K562 (cell line): ENCODE results near the gene ANAPC16. TPM values are rescaled to one million over a fixed set of nuclear protein-coding genes. Genes with fewer than 3 reads are reported as not detected.

ENCODE experiments used
- CGGBP1 ChIP-seq: fragments of 250-450 bp; sonication (Bioruptor Pico); IDR thresholded peaks from 2 replicates; pipeline ENCODE4 v1.9.0; 2021; ENCODE audit warnings: mild to moderate bottlenecking
- COPS2 ChIP-seq: fragments of 450-650 bp; conservative IDR thresholded peaks from 2 replicates; pipeline ENCODE4 v1.6.1; 2016; ENCODE audit warnings: mild to moderate bottlenecking, moderate library complexity
- DEAF1 ChIP-seq: fragments of 450-650 bp; formaldehyde crosslinking; IDR thresholded peaks from 2 replicates; pipeline ENCODE4 v1.4.0; 2020; ENCODE audit warnings: mild to moderate bottlenecking, moderate library complexity
- ELK3 ChIP-seq: fragments of 450-650 bp; formaldehyde crosslinking; IDR thresholded peaks from 2 replicates; pipeline ENCODE4 v1.4.0; 2020; ENCODE audit warnings: mild to moderate bottlenecking
- HDAC3 ChIP-seq: fragments of 450-650 bp; IDR thresholded peaks from 2 replicates; pipeline ENCODE4 v1.6.1; 2018; ENCODE audit warnings: borderline replicate concordance, mild to moderate bottlenecking, moderate library complexity; ENCODE audit not compliant: partially characterized antibody
- HMGN3 ChIP-seq: IDR thresholded peaks from 2 replicates; pipeline ENCODE4 v1.6.1; 2011; ENCODE audit warnings: borderline replicate concordance, low read depth, mild to moderate bottlenecking, mixed read lengths, low read length; ENCODE audit not compliant: insufficient read length; ENCODE audit errors: extremely low read depth
- MITF ChIP-seq: IDR thresholded peaks from 2 replicates; pipeline ENCODE4 v1.6.1; 2014; ENCODE audit warnings: antibody characterized with exemption
- PBX2 ChIP-seq, 2 experiments: IDR thresholded peaks in 1 of 2; conservative IDR thresholded peaks in 1 of 2; 2 replicates each; pipeline ENCODE4 v1.6.1; 2016; ENCODE audit warnings: low read depth in 2 of 2, mild to moderate bottlenecking in 1 of 2, missing compliant biosample characterization in 1 of 2, missing genetic modification characterization in 1 of 2, moderate library complexity in 1 of 2
- PCBP2 ChIP-seq: fragments of 200-400 bp; formaldehyde crosslinking; IDR thresholded peaks from 2 replicates; pipeline ENCODE4 v1.6.1; 2018; ENCODE audit warnings: low read length, low read depth, mild to moderate bottlenecking, moderate library complexity; ENCODE audit not compliant: poor library complexity, severe bottlenecking
- PKNOX1 ChIP-seq: fragments of 450-650 bp; IDR thresholded peaks from 2 replicates; pipeline ENCODE4 v1.6.1; 2016
- RBBP5 ChIP-seq: fragments of 200-600 bp; sonication (generic); IDR thresholded peaks from 2 replicates; pipeline ENCODE4 v1.6.1; 2012; ENCODE audit warnings: borderline replicate concordance, mild to moderate bottlenecking, low read length, control low read depth, inconsistent platforms; ENCODE audit not compliant: insufficient read depth, poor library complexity, severe bottlenecking
- RCOR1 ChIP-seq, 2 experiments: IDR thresholded peaks; 2 replicates each; pipeline ENCODE4 v1.6.1; 2012; ENCODE audit warnings: low read depth in 2 of 2, low read length in 2 of 2, borderline replicate concordance in 1 of 2, improper control_type of control experiment in 1 of 2
- THRAP3 ChIP-seq: fragments of 450-650 bp; IDR thresholded peaks from 2 replicates; pipeline ENCODE4 v1.6.1; 2016; ENCODE audit warnings: mild to moderate bottlenecking, inconsistent platforms, borderline replicate concordance
- ZNF175 ChIP-seq: fragments of 200-800 bp; sonication (Bioruptor generic); IDR thresholded peaks from 2 replicates; pipeline ENCODE4 v1.6.1; 2016; ENCODE audit warnings: low read depth, mild to moderate bottlenecking, missing genetic modification characterization, missing compliant biosample characterization
- ZNF23 ChIP-seq: fragments of 250-450 bp; sonication (Bioruptor Pico); IDR thresholded peaks from 2 replicates; pipeline ENCODE4 v1.4.0; 2020; ENCODE audit warnings: mild to moderate bottlenecking
- ZNF3 ChIP-seq: fragments of 250-450 bp; sonication (Bioruptor Pico); IDR thresholded peaks from 2 replicates; pipeline ENCODE4 v1.5.0; 2021; ENCODE audit warnings: mild to moderate bottlenecking, moderate library complexity
- ZNF668 ChIP-seq: fragments of 250-450 bp; sonication (Bioruptor Pico); IDR thresholded peaks from 2 replicates; pipeline ENCODE4 v1.8.0; 2022; ENCODE audit warnings: mild to moderate bottlenecking, inconsistent platforms
- polyA plus RNA-seq, 8 experiments: library from polyadenylated mRNA; depleted of rRNA in 4 of 8; stranded (reverse) in 5 of 8; unstranded in 3 of 8; fragments of >200 nt; fragmentation: Nextera tagmentation in 2 of 8; fragmentation: Illumina TruSeq in 1 of 8; extraction: Ambion mirVana in 2 of 8; extraction: Trizol in 1 of 8; gene quantifications; 2 replicates each; pipeline versions ENCODE4 v1.2.1 to v1.2.3, GENCODE V29; 2011 to 2014; ENCODE audit warnings: inconsistent platforms in 1 of 8, missing spikeins in 1 of 8
- total RNA-seq, 7 experiments: library from RNA; depleted of rRNA in 6 of 7; stranded (reverse); fragments of >200 nt in 6 of 7; fragmentation: Illumina TruSeq in 2 of 7; extraction: Trizol in 2 of 7; gene quantifications; 2 replicates each; pipeline versions ENCODE4 v1.2.1 to v1.2.3, GENCODE V29; 2011 to 2021; ENCODE audit warnings: low replicate concordance in 1 of 7

Gene ANAPC16
- total and polyA plus RNA-seq, 9 of the 15 experiments (the other 6 are each of a cell fraction or from before 2014, with no cell fraction given) = 42.6 to 208 (median 108) TPM

- TF ChIP-seq DEAF1 (CRISPR knock-in tag) (peak; percentile 26), THRAP3 (no peak), MITF (no peak), HMGN3 (peak; percentile 98), PBX2 (CRISPR knock-in tag; IDR thresholded peaks at IDR 0.05; ENCODE audit: low read depth) (no peak), PBX2 (tag; conservative IDR thresholded peaks at IDR 0.05; ENCODE audit: low read depth) (no peak), COPS2 (no peak), HDAC3 (no peak), PCBP2 (peak; percentile 50), CGGBP1 (CRISPR knock-in tag) (peak; percentile 90), RBBP5 (peak; percentile 16), ZNF3 (CRISPR knock-in tag) (no peak), RCOR1 (IDR thresholded peaks at IDR 0.05; ENCODE audit: borderline replicate concordance in 1 of 2, low read depth in 2 of 2, low read length in 2 of 2) (peak; percentile 9 to 75; a peak in 2 of 4 replicates), ZNF175 (CRISPR knock-in tag) (no peak), PKNOX1 (no peak), ZNF23 (CRISPR knock-in tag) (peak; percentile 64; the same call in 1 of the 2 replicates), ZNF668 (CRISPR knock-in tag) (peak; percentile 90; the same call in 1 of the 2 replicates), ELK3 (CRISPR knock-in tag) (peak; percentile 38)
Observed at GRCh38 chr10:72273410-72274212, 57.8 kb downstream of the ANAPC16 start, which contains the start of gene DDIT4 (continued).
